ENCODE data around the gene RPAP3.

The RPAP3 gene
- 18.7 to 40.9 (median 27.2) reads per million in 4 donors for total RNA-seq

- DNase-seq, result peak; percentile 91 to 97 (median 95)
Measured at GRCh38 chr12:47705566-47706425, at the start of gene RPAP3. RPAP3 (minus strand) TSS chr12:47706030; CDS start chr12:47702840, 3,190 bp downstream.

- no peak for DNase-seq
Measured at GRCh38 chr12:47754881-47755280, 49.1 kb upstream of the RPAP3 start.

GRCh38 chr12:47754126-47754525 is 48.3 kb upstream of the RPAP3 start:
- no peak for DNase-seq

- DNase-seq, result no peak
Measured at GRCh38 chr12:47753021-47754001, 47.5 kb upstream of the RPAP3 start.

GRCh38 chr12:47752552-47752951 is 46.7 kb upstream of the RPAP3 start:
- DNase-seq, result no peak

GRCh38 chr12:47752121-47752520 is 46.3 kb upstream of the RPAP3 start:
- DNase-seq, result no peak

- no peak for DNase-seq
Measured at GRCh38 chr12:47751561-47751960, 45.7 kb upstream of the RPAP3 start.

- DNase-seq, result no peak
Measured at GRCh38 chr12:47750916-47751470, 45.2 kb upstream of the RPAP3 start.

GRCh38 chr12:47750229-47750798 is 44.5 kb upstream of the RPAP3 start:
- no peak for DNase-seq

- no peak for DNase-seq
Measured at GRCh38 chr12:47748899-47749298, 43.1 kb upstream of the RPAP3 start.

GRCh38 chr12:47748507-47748828 is 42.6 kb upstream of the RPAP3 start:
- no peak for DNase-seq

GRCh38 chr12:47747596-47748506 is 42.0 kb upstream of the RPAP3 start:
- no peak for DNase-seq

- no peak for DNase-seq
Measured at GRCh38 chr12:47747126-47747525, 41.3 kb upstream of the RPAP3 start.

GRCh38 chr12:47746523-47746922 is 40.7 kb upstream of the RPAP3 start:
- DNase-seq, result no peak

- DNase-seq, result no peak
Measured at GRCh38 chr12:47746073-47746472, 40.2 kb upstream of the RPAP3 start.

GRCh38 chr12:47745485-47746041 is 39.7 kb upstream of the RPAP3 start:
- no peak for DNase-seq

- no peak for DNase-seq
Measured at GRCh38 chr12:47744778-47745436, 39.1 kb upstream of the RPAP3 start.

- DNase-seq, result peak in 4 of 5 donors; percentile 36 to 59 (median 44)
Measured at GRCh38 chr12:47744005-47744651, 38.3 kb upstream of the RPAP3 start.

GRCh38 chr12:47743311-47743860 is 37.6 kb upstream of the RPAP3 start:
- no peak for DNase-seq

Data from T-helper 1 cell (primary cell).